Measurements from ENCODE around the gene CXCL17. TPM values are rescaled to one million over a fixed set of nuclear protein-coding genes. Genes with fewer than 3 reads are reported as not detected.

Gene CXCL17
- total and polyA plus RNA-seq, 12 donors = 0.03 TPM; not detected in 11

DNA sequence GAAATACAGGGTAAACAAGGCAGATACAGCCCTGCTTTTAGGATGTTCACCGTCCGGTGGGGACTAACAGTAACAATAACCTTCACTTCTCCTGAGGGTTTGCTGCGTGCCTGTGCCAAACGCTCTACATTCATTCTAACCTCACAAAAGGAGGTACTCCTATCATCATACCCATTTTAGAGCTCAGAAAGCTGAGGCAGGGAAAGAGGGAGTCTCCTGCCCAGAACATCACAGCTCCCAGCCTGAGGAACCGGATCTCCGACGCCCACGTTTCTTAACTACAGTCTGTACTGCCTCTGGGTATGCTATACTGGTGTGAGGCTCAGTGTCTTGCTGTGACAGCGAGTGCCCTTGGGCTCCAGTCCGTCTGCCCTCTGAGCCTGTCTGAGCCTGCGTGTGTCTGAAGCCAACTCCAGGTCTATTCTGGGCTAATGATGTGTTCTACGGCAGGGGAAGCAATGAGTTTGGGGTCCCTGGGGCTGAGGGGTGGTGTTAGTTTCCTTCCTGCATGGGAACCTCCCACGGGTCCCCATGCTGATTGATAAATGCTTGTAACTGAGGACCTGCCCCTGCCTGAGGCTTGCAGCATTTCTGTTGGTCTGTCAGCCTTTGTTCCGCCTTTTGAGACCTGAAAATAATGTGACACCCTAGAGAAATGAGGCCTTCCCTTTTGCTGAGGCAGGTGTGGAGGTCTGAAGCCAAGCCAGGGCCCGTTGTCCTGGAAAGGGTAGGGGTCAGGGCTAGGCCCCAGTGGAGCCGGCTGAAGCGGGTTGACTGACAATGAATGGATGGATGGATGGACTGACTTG, 20.4 kb downstream of the CXCL17 start:
- H3K27ac ChIP-seq = peak overlapping the region; percentile 73 to 94 (median 92)
- intact Hi-C loops (cut with DNase I) = loop anchor here in 1 of 10 donors (5.0 kb wide), 1 partner anchor 140 kb away; no protein-coding TSS in a partner anchor
- TF ChIP-seq, protein P1, sequence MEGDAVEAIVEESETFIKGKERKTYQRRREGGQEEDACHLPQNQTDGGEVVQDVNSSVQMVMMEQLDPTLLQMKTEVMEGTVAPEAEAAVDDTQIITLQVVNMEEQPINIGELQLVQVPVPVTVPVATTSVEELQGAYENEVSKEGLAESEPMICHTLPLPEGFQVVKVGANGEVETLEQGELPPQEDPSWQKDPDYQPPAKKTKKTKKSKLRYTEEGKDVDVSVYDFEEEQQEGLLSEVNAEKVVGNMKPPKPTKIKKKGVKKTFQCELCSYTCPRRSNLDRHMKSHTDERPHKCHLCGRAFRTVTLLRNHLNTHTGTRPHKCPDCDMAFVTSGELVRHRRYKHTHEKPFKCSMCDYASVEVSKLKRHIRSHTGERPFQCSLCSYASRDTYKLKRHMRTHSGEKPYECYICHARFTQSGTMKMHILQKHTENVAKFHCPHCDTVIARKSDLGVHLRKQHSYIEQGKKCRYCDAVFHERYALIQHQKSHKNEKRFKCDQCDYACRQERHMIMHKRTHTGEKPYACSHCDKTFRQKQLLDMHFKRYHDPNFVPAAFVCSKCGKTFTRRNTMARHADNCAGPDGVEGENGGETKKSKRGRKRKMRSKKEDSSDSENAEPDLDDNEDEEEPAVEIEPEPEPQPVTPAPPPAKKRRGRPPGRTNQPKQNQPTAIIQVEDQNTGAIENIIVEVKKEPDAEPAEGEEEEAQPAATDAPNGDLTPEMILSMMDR (IDR thresholded peaks at IDR 0.05) = no peak

GRCh38 chr19:42421591-42422031, 21.1 kb downstream of the CXCL17 start:
- intact Hi-C loops (cut with DNase I) = loop anchor here in 1 of 10 donors (5.0 kb wide), 1 partner anchor 139 kb away; no protein-coding TSS in a partner anchor
- H3K4me1 ChIP-seq = peaks cover 3 to 73% (median 58%) of the 10 kb centered on the region in 9 donors
- TF ChIP-seq, protein P1 (IDR thresholded peaks at IDR 0.05) = no peak
- H3K27me3 ChIP-seq = peaks cover 0 to 16% (median 0%) of the 10 kb centered on the region in 7 donors
- 36 to 45% methylated on average over 9 of the region's 9 CpGs for WGBS, 2 donors
- no peaks in the 10 kb centered on the region for H3K9me3 ChIP-seq
- peak overlapping the region; percentile 73 to 94 (median 92) for H3K27ac ChIP-seq
- ATAC-seq (peak in 5 of 8 donors; percentile 1 to 30 (median 4)), DNase-seq (peak; percentile 47 to 51)
- H3K36me3 ChIP-seq = peaks cover 0 to 16% (median 0%) of the 10 kb centered on the region in 9 donors
- peak overlapping the region in 8 of 10 donors; percentile 62 to 86 (median 75) for H3K4me3 ChIP-seq

More for the DNA sequence above, 20.4 kb downstream of the CXCL17 start:
- no peaks in the 10 kb centered on the region for H3K9me3 ChIP-seq
- H3K27me3 ChIP-seq = peaks cover 0 to 16% (median 0%) of the 10 kb centered on the region in 7 donors
- peak; percentile 44 to 60 for DNase-seq
- WGBS, 2 donors = 30 to 34% methylated on average over 17 of the region's 17 CpGs
- peak; percentile 21 to 67 (median 52) for ATAC-seq
- H3K36me3 ChIP-seq = peaks cover 0 to 13% (median 0%) of the 10 kb centered on the region in 9 donors
- H3K4me3 ChIP-seq = peak overlapping the region; percentile 39 to 89 (median 75)
- H3K4me1 ChIP-seq = peaks cover 3 to 79% (median 59%) of the 10 kb centered on the region in 9 donors

DNA sequence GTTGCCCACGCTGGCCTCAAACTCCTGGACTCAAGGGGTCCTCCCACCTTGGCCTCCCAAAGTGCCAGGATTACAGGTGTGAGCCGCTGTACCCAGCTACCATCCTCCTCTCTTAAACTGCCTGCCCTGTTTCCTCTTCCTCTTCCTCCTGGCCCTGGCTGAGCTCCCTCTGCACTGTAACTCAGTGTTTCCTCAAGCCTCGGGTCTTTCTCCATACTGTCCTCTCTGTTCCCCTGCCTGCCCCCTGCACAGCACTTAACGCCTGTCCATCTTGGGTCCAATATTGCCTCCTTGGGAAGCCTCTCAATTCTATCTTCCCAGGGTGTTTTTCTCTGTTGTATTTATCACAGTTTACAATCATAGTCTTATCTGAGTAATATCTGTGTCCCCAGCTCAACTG, 21.6 kb downstream of the CXCL17 start:
- intact Hi-C loops (cut with DNase I) = loop anchor here in 1 of 10 donors (5.0 kb wide), 1 partner anchor 139 kb away; no protein-coding TSS in a partner anchor
- H3K27me3 ChIP-seq = peaks cover 0 to 16% (median 0%) of the 10 kb centered on the region in 7 donors
- peaks cover 3 to 67% (median 57%) of the 10 kb centered on the region in 9 donors for H3K4me1 ChIP-seq
- peak overlapping the region in 9 of 10 donors; percentile 73 to 94 (median 93) for H3K27ac ChIP-seq
- H3K36me3 ChIP-seq = peaks cover 0 to 21% (median 0%) of the 10 kb centered on the region in 9 donors
- DNase-seq = no peak
- no peaks in the 10 kb centered on the region for H3K9me3 ChIP-seq
- peak overlapping the region in 1 of 10 donors; percentile 76 for H3K4me3 ChIP-seq
- ATAC-seq = no peak
- TF ChIP-seq, protein P1 (IDR thresholded peaks at IDR 0.05) = no peak
- 60 to 70% methylated on average over 4 of the region's 4 CpGs for WGBS, 2 donors

- DNase-seq = peak in 1 of 2 donors; percentile 64
- ATAC-seq = no peak
- Histone ChIP-seq H3K27me3 (peaks cover 0 to 12% (median 0%) of the 10 kb centered on the region in 7 donors), H3K4me3 (no peak overlapping the region), H3K27ac (peak overlapping the region in 9 of 10 donors; percentile 55 to 94 (median 91)), H3K36me3 (peaks cover 0 to 25% (median 0%) of the 10 kb centered on the region in 9 donors), H3K9me3 (no peaks in the 10 kb centered on the region), H3K4me1 (peaks cover 3 to 67% (median 57%) of the 10 kb centered on the region in 9 donors)
- intact Hi-C loops (cut with DNase I) = loop anchor here in 1 of 10 donors (5.0 kb wide), 1 partner anchor 138 kb away; no protein-coding TSS in a partner anchor
- TF ChIP-seq, protein P1 (IDR thresholded peaks at IDR 0.05) = peak; percentile 34 to 73 (median 56)
- 52 to 62% methylated on average over 10 of the region's 10 CpGs for WGBS, 2 donors
Measured at GRCh38 chr19:42420055-42420544, 22.6 kb downstream of the CXCL17 start.

Measured in heart right ventricle (tissue), 16 donors.